Measurements from ENCODE around the gene POLR1A.

Gene POLR1A
- 80.7 to 226 reads per million in 2 experiments for total RNA-seq

DNA sequence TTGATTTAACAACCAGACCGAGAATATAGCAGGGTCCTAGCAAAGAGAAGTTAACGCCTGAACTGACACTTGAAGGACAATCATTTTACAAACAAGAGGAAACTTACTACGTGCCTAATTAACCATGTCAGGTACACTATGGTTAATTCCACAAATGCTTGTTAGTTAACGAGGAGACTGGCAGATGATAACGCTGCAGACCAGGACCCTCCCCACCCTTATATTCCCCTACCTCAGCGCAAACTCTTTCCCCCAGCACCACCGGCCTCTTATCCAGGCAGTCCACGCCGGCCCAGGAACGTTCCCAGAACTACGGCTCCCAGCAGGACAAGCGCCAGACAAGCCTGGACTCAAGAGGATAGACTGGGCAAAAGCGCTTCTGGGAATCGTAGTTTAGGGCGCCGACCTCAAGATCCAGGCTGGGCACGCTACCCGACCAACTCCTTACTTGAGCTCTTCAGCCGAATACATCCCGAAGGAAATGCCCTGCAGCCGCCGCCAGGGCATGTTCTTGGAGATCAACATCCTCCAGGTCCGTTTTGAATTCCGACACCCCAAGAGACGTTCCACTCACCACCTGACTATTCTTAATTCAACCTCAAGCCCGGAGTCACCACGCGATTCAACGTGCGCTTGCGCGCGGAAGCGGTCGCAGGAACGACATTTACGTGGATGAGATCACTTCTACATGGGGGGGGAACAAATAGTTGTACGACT is at the start of gene POLR1A:
Gene POLR1A, minus strand, starts transcription at position 635 of the 717 bp plus-strand sequence. Its CDS starts 110 bp downstream, at position 525.
- DNase-seq (ENCODE audit: low read depth) = peak; percentile 72

DNA sequence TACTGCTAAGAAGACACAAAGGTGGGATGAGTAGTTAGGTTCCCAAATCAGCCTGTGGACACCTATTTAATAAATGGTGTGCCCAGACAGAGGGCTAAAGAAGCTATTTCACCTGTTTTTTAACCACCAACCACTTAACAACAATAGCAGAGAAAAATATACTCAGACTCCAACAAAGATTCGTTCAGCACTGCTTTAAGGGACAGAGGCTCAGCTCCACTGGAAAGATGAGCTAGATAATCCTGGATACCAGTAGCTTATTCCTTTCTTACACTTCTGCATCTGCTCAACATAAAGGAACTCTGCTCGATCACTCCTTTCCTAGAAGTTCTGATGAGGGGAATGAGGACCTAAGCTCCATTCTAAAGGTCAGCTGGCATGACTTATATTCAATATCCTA is 44.8 kb upstream of the POLR1A start:
- no peak for DNase-seq (ENCODE audit: low read depth)

DNA sequence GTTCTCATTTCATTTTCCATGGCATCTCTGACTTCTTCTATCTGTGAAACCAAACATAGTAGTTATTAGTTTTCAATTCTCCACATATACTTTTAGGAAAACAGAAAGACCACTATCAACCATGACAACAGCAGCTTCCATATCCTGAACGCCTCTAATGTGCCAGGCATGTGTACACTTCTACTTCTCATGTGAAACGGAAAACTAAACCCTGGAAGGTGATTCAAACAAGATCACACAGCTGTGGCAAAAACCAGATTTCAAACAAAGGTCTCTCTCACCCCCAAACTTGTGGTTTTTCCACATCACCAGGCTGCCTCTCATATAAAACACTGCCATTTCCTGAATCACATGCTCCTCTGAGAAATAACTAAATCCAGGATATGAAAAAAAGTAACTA is 42.1 kb upstream of the POLR1A start:
- no peak for DNase-seq (ENCODE audit: low read depth)

DNA sequence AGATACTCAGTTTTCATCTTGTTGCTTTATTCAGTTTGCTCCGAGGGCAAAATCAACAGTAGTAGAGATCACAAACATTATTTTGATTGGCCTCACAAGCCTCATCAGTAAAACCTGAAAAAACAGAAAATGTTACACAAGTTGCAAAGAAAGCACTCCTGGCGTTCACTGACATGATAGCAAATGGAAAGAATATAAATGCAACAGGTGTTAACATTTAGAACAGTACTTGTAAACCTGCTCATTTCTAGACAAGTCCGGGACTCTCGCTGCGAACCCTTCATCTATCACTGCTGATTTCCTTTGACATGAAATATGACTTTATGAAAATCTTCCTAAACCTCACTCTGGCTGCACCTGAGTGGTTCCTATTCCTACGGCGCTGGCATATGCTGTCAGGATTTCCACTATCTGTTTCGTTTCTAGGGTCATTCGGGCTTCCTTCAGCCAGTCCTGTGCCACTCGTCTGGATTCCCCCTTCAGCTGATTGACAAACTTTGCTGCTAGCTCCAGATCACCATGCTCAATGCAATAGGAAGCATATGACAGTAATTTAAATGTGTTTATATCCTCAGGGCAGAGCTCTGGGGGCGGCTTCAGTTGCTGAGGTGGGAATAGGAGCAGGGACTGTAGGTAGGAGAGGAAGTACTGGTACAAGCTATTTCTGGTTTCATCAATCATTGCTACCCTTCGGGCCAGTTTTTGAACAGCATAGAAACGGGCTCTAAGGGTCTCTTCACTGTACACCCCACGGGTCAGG is 38.4 kb upstream of the POLR1A start:
- no peak for DNase-seq (ENCODE audit: low read depth)

DNA sequence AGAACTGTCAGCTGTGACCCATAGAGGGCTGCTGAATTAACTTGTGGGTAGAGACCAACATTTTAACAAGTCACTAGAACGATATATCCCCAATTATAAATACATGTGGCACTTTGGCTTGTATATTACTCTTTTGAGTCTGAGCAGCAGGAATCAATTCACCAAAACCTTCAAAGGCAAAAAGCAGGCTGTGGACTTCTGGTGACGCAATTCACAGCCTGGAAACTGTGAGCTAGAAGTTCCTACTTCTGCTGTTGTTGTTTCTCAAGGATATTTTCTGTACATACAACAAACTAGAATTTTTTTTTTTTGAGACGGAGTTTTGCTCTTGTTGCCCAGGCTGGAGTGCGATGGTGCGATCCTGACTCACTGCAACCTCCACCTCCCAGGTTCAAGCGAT is 37.6 kb upstream of the POLR1A start:
- DNase-seq (ENCODE audit: low read depth) = no peak

GRCh38 chr2:86142436-86143257 is 37.0 kb upstream of the POLR1A start:
- DNase-seq (ENCODE audit: low read depth) = no peak

DNA sequence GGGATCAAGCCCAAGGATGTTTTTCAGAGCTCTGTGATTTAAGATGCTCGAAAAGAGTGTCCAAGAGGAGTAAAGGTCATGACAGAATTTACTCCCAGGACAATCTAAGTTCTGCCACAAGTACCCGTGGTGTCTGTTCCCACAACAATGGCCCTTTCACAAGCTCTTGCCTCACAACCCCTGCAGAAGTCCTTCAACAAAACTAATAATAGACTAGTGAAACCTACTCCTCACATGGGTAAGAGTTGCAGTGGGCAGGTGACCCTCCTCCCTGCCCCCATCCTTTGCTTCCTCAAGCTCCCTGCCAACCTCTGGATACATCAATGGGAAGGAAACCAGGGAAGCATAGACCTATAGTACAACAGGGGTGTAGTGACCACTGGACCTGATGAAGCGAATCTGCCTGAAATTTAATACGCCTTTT is 35.3 kb upstream of the POLR1A start:
- DNase-seq (ENCODE audit: low read depth) = no peak

- DNase-seq (ENCODE audit: low read depth) = no peak
These were observed 34.3 kb upstream of the POLR1A start for GRCh38 chr2:86139981-86140380.

DNA sequence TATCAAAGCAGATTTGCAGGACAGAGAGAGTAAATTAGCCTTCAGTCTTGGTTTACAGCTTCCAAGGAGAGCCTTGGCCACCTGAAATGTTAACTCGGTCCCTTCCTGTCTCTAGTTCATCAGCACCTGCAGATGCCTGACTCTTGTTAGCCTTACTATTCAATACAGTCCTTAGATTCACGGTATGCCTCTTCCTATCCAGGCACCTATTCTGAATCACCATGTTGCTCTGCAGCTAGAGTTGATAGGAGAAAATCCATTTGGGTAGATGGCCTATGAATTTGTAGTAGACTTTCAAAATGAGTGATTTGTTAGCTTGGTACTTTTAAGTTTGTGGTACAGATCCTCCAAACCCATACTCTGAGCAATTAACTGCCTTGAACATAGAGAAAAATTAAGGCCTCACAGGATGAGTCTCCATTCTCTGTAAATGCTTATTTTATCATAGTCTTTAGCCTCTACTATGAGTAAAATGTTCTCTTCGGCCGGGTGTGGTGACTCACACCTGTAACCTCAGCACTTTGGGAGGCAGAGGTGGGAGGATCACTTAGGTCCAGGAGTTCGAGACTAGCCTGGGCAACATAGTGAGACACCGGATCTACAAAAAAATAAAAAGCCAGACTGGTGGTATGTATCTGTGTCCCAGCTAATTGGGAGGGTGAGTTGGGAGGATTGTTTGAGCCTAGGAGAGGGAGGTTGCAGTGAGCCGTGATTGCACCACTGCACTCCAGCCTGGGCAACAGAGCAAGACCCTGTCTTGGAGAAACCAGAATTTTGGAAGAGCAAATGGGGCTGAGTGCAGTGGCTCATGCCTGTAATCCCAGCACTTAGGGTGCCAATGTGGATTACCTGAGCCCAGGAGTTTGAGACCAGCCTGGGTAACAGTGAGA is 33.3 kb upstream of the POLR1A start:
- DNase-seq (ENCODE audit: low read depth) = no peak

DNA sequence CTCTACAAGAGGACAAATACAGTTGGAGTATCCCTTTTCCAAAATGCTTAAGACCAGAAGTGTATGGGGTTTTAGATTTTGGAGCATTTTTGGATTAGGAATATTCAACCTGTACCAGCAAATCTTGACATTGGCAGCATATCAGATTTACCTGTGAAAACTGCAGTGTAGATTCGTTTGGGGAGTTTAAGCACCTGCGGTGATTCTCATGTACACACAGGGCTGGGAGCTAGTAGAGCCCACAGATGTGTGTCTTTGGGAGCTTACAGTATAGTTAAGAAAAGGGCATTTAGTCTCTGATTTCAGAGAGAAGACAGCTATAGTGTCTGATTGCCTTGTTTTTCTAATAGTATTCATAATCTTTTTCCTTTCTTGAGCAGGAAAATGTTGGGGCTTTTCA is 30.5 kb upstream of the POLR1A start:
- no peak for DNase-seq (ENCODE audit: low read depth)

DNA sequence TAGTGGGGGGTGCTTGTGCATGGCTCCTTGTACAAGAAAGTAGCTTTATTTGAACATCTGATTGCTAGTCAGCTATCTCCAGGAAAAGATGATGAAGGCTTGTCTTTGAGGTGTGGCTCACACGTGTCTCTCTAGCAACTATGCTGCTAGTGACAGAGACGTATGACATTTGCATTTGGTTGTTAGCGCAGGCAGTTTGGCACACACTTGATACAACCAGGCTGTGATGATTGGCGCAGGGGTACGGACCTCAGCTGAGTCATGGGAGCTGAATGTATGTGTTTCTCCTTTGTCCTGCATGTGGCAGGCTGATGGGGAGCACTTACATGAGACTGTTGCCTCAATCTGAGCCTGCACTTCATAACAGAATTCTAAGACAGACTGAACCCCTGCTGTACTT is 30.0 kb upstream of the POLR1A start:
- DNase-seq (ENCODE audit: low read depth) = no peak

- DNase-seq (ENCODE audit: low read depth) = no peak
These were observed 29.0 kb upstream of the POLR1A start for GRCh38 chr2:86134709-86135108.

GRCh38 chr2:86124683-86125082 is 19.0 kb upstream of the POLR1A start:
- no peak for DNase-seq (ENCODE audit: low read depth)

GRCh38 chr2:86123328-86123925 is 17.7 kb upstream of the POLR1A start:
- DNase-seq (ENCODE audit: low read depth) = no peak

- DNase-seq (ENCODE audit: low read depth) = no peak
These were observed 12.4 kb upstream of the POLR1A start for GRCh38 chr2:86118130-86118529.

- DNase-seq (ENCODE audit: low read depth) = no peak
These were observed 1.3 kb upstream of the POLR1A start for GRCh38 chr2:86107031-86107430.

DNA sequence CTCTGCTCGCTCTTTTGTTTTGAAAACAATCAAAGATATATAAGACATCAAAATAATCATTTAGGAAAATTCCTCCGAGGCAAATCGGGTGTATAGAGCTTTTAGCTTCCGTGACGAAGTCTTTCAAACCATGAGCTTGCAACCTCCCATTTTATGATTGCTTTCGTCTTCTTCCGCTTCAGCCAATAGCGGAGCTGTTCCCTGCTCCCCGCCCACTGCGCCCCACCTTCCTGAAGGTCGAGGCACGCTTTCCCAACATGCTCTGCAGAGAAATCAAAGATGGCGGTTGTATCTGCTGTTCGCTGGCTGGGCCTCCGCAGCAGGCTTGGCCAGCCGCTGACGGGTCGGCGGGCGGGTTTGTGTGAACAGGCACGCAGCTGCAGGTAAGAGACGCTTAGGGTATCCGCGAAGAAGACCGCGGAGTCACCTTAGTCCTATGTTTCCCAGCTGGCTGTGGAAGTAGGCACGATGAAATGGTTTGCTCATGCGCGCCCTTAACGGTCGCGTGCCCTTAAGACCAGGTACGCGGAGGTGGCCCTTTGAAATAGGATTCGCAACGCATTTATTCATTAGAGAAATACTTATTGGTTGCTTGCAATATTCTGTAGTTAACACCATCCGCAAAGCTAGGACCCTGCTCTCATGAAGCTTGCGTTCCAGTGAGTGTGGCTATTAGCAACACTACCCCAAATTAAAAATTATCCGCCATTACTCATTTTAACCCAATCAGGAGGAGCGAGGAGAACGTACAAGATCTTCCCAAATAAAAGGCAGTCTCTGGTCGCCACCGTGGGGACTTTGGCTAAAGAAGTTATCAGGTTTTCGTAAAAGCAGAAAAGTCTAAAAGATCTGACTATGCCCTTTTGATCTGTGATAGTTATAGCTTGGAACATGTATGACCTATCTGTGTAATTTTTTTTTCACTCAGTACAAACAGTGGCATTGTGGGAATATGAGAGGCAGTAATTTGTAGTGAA is 571 bp upstream of the POLR1A start, which contains the start of gene PTCD3:
Gene PTCD3, plus strand, starts transcription at position 267 of the 977 bp plus-strand sequence. Its CDS starts 13 bp downstream, at position 280.
- DNase-seq (ENCODE audit: low read depth) = peak; percentile 89

DNA sequence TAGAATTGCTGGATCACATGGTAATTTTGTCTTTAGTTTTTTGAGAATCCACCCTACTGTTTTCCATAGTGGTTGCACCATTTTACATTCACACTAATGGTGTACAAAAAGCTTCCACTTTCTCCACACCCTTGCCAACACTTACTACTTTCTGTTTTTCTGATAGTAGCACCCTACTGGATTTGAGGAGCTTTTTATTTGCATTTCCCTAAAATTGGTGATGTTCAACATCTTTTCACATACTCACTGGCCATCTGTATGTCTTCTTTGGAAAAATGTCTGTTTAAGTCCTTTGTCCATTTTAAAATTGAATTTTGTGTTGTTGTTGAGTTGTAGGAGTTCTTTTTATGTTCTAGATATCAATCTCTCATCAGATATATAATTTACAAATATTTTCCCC is 3.5 kb downstream of the POLR1A start:
- no peak for DNase-seq (ENCODE audit: low read depth)

- DNase-seq (ENCODE audit: low read depth) = no peak
These were observed 7.8 kb downstream of the POLR1A start for GRCh38 chr2:86097913-86098312.

All from T follicular helper cell (primary cell).